Endothelial cell of umbilical vein (primary cell): Measurements from ENCODE around the gene EFCC1. TPM values are rescaled to one million over a fixed set of nuclear protein-coding genes. Genes with fewer than 3 reads are reported as not detected.

Experiments used
- BruUV-seq: library from RNA; stranded (reverse); fragments of 400-500 nt; replicated peaks from 2 replicates; lab custom pipeline; 2021; lab: Mats Ljungman, UMichigan
- CTCF ChIA-PET: fragments of 300-600, 350-600 bp; sonication (Branson Sonifier 250); formaldehyde crosslinking; loops from one replicate; lab custom pipeline; 2021; ENCODE audit warnings: antibody characterized with exemption, inconsistent platforms; lab: Charles Lee
- POLR2A ChIA-PET: fragments of 300-600, 350-600 bp; sonication (Branson Sonifier 250); formaldehyde crosslinking; loops from one replicate; lab custom pipeline; 2021; ENCODE audit warnings: antibody characterized with exemption, inconsistent platforms; lab: Charles Lee
- DNase-seq: peaks from one replicate; pipeline ENCODE4 v3.0.0-alpha.2; 2011; ENCODE audit warnings: low read depth, low spot score
- FAIRE-seq: peaks from 2 replicates; lab custom pipeline; 2011; peaks lifted over from hg19 to GRCh38; lab: Jason Lieb, UNC
- H2AFZ ChIP-seq: 2 replicates; pipeline ENCODE4 v1.6.0; 2012; ENCODE audit warnings: low read depth, low read length, control low read depth, inconsistent platforms
- H3K27ac ChIP-seq: 2 replicates; pipeline ENCODE4 v1.5.1; 2011; ENCODE audit warnings: low read depth, mild to moderate bottlenecking, control low read depth, low read length, moderate library complexity; ENCODE audit not compliant: insufficient read depth
- H3K27me3 ChIP-seq, 2 experiments: 2 replicates each; pipeline versions ENCODE4 v1.6.0 to v1.6.1; 2011; ENCODE audit warnings: low read length in 2 of 2, mixed read lengths in 1 of 2; ENCODE audit not compliant: control insufficient read depth in 2 of 2, insufficient read depth in 2 of 2
- H3K36me3 ChIP-seq, 2 experiments: 2 replicates in 1 of 2; 3 replicates in 1 of 2; pipeline ENCODE4 v1.5.1; 2011; ENCODE audit warnings: low read length in 2 of 2, mild to moderate bottlenecking in 1 of 2, moderate library complexity in 1 of 2; ENCODE audit not compliant: control insufficient read depth in 2 of 2, insufficient read depth in 2 of 2; ENCODE audit errors: extremely low read depth in 1 of 2
- H3K4me1 ChIP-seq: 3 replicates; pipeline ENCODE4 v1.5.1; 2011; ENCODE audit warnings: mild to moderate bottlenecking, low read length; ENCODE audit not compliant: control insufficient read depth, insufficient read depth; ENCODE audit errors: extremely low read depth
- H3K4me2 ChIP-seq: 2 replicates; pipeline ENCODE4 v1.6.1; 2011; ENCODE audit warnings: low read length, control low read depth, mixed read lengths; ENCODE audit not compliant: insufficient read depth
- H3K4me3 ChIP-seq, 3 experiments: fragments of 200-600 bp in 1 of 3; sonication (generic), shearing (Covaris generic) in 1 of 3; replicated peaks in 1 of 3; 2 replicates each; pipeline ENCODE4 v1.5.1; 2011 to 2016; ENCODE audit warnings: control low read depth in 3 of 3, low read length in 3 of 3, mild to moderate bottlenecking in 2 of 3, inconsistent platforms in 1 of 3, low read depth in 1 of 3, moderate library complexity in 1 of 3; ENCODE audit not compliant: insufficient read depth in 1 of 3
- H3K79me2 ChIP-seq: 2 replicates; pipeline ENCODE4 v1.6.0; 2012; ENCODE audit warnings: low read length, inconsistent platforms; ENCODE audit not compliant: control insufficient read depth, insufficient read depth
- H3K9ac ChIP-seq: replicated peaks from 2 replicates; pipeline ENCODE3; 2011; ENCODE audit warnings: low read length, control low read depth; ENCODE audit not compliant: insufficient read depth; ENCODE audit errors: extremely low read depth
- H3K9me1 ChIP-seq: replicated peaks from 3 replicates; pipeline ENCODE4 v1.6.0; 2011; ENCODE audit warnings: mild to moderate bottlenecking, low read length; ENCODE audit not compliant: control insufficient read depth, insufficient read depth; ENCODE audit errors: extremely low read depth
- H3K9me3 ChIP-seq: replicated peaks from 2 replicates; pipeline ENCODE4 v1.5.1; 2012; ENCODE audit warnings: low read length, inconsistent platforms; ENCODE audit not compliant: control insufficient read depth, insufficient read depth
- H4K20me1 ChIP-seq: replicated peaks from 2 replicates; pipeline ENCODE3; 2011; ENCODE audit warnings: mild to moderate bottlenecking, low read length; ENCODE audit not compliant: control insufficient read depth, insufficient read depth; ENCODE audit errors: extremely low read depth
- CTCF ChIP-seq, 2 donors: IDR thresholded peaks; 1 replicate in 1 of 2; 2 replicates in 1 of 2; pipeline ENCODE4 v1.5.1; 2011; ENCODE audit warnings: low read length in 2 of 2, mild to moderate bottlenecking in 2 of 2, moderate library complexity in 2 of 2, control low read depth in 1 of 2, inconsistent platforms in 1 of 2, low read depth in 1 of 2; ENCODE audit not compliant: insufficient read depth in 1 of 2; ENCODE audit errors: extremely low read depth in 1 of 2
- EZH2 ChIP-seq: IDR thresholded peaks from 2 replicates; pipeline ENCODE4 v1.6.1; 2012; ENCODE audit warnings: borderline replicate concordance, low read depth, mild to moderate bottlenecking, moderate library complexity, low read length, inconsistent platforms; ENCODE audit not compliant: severe bottlenecking
- FOS ChIP-seq: IDR thresholded peaks from 2 replicates; pipeline ENCODE4 v1.6.1; 2011; ENCODE audit warnings: mild to moderate bottlenecking, low read length, moderate library complexity, borderline replicate concordance; ENCODE audit not compliant: insufficient read depth
- GATA2 ChIP-seq: IDR thresholded peaks from 2 replicates; pipeline ENCODE4 v1.7.0; 2011; ENCODE audit warnings: low read depth, mild to moderate bottlenecking, moderate library complexity, mixed read lengths, low read length; ENCODE audit not compliant: insufficient read length, insufficient read depth
- JUN ChIP-seq: IDR thresholded peaks from 2 replicates; pipeline ENCODE4 v1.6.1; 2011; ENCODE audit warnings: borderline replicate concordance, low read depth; ENCODE audit not compliant: insufficient read length, insufficient read depth
- MAX ChIP-seq: IDR thresholded peaks from 2 replicates; pipeline ENCODE4 v1.6.1; 2011; ENCODE audit not compliant: insufficient read depth, insufficient read length
- MYC ChIP-seq: IDR thresholded peaks from one replicate; pipeline ENCODE4 v1.6.1; 2011; ENCODE audit warnings: mild to moderate bottlenecking, low read depth, low read length
- POLR2A ChIP-seq: IDR thresholded peaks from 2 replicates; pipeline ENCODE4 v1.6.1; 2012; ENCODE audit warnings: low read depth, mild to moderate bottlenecking, control low read depth, low read length
- POLR2AphosphoS5 ChIP-seq: IDR thresholded peaks from 2 replicates; pipeline ENCODE4 v1.6.1; 2012; ENCODE audit warnings: low read depth, mild to moderate bottlenecking, control low read depth, low read length, moderate library complexity; ENCODE audit not compliant: insufficient read depth
- dilution Hi-C: fragments of 300-500 bp; cut with MboI; formaldehyde crosslinking; loops from one replicate; pipeline ENCODE4 v1.15.0; 2019; ENCODE audit warnings: low sequenced_read_pairs; ENCODE audit not compliant: extremely low pct_ligation_motif_present
- intact Hi-C: fragments of 100-400 bp; cut with micrococcal nuclease; formaldehyde crosslinking; loops from one replicate; pipeline ENCODE4 v1.10.0; 2022
- polyA plus RNA-seq, 4 experiments: library from polyadenylated mRNA; depleted of rRNA in 3 of 4; stranded (reverse) in 3 of 4; unstranded in 1 of 4; fragments of >200 nt; gene quantifications; 2 replicates each; pipeline versions ENCODE4 v1.2.1 to v1.2.3, GENCODE V29; 2011 to 2012; ENCODE audit warnings: missing spikeins in 1 of 4
- total RNA-seq: library from RNA; stranded (reverse); gene quantifications from 2 replicates; pipeline ENCODE4 v1.2.3, GENCODE V29; 2021

The EFCC1 gene
- total and polyA plus RNA-seq, 2 donors (not counting 3 experiments of a cell fraction or from before 2014, with no cell fraction given), result 0.73 to 1.3 TPM

DNA sequence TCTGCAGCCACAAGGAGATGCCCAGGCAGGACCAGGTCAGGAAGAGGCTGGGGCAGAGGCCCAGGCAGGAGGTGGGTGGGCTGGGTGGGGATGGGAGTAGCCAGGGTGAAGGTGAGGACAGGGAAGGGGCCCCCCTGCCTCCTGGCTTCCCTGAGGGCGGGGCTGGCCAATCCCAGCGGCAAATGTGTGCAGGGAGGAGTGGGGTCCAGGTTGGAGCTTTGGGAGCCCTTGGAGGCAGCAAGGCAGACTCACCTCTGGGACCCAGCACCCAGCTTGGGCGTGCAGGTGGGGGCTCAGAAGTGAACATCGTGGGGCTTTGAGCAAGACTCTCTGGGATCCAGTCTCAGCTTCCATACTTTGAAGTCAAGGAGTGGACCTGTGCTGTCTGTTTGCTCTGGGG is 84.7 kb downstream of the EFCC1 start:
- no peaks in the 10 kb centered on the region for H4K20me1 ChIP-seq
- H3K27ac ChIP-seq, result no peak overlapping the region
- CTCF ChIA-PET, result interaction anchor here (2.6 to 4.0 kb wide), 2 partner anchors 32 to 116 kb away, joined by 11 to 24 read pairs; no protein-coding TSS in a partner anchor

More for the DNA sequence above, 84.7 kb downstream of the EFCC1 start:
- POLR2A ChIA-PET, result interaction anchor here (1.1 kb wide), 1 partner anchor 115 kb away, joined by 3 read pairs; no protein-coding TSS in a partner anchor
- Histone ChIP-seq H3K4me2 (no peak overlapping the region), H3K4me3 (no peak overlapping the region), H3K4me1 (peaks cover 3% of the 10 kb centered on the region), H3K79me2 (no peaks in the 10 kb centered on the region), H3K9me1 (no peaks in the 10 kb centered on the region), H3K9me3 (no peaks in the 10 kb centered on the region), H3K27me3 (no peaks in the 10 kb centered on the region), H2AFZ (no peak overlapping the region), H3K36me3 (no peaks in the 10 kb centered on the region), H3K9ac (no peak overlapping the region)
- no TSS peak for BruUV-seq
- DNase-seq, result no peak
- TF ChIP-seq EZH2, result no peak
- no peak for TF ChIP-seq MYC
- no peak for TF ChIP-seq CTCF (IDR thresholded peaks at IDR 0.05; ENCODE audit: extremely low read depth in 1 of 2, insufficient read depth in 1 of 2, low read depth in 1 of 2, low read length in 2 of 2)
- no peak for TF ChIP-seq POLR2A
- TF ChIP-seq POLR2AphosphoS5, result no peak
- TF ChIP-seq MAX, result no peak
- no peak for TF ChIP-seq JUN
- TF ChIP-seq FOS, result no peak
- TF ChIP-seq GATA2, result no peak
- intact Hi-C loops (loop anchor here (2.0 kb wide), 1 partner anchor 115 kb away; no protein-coding TSS in a partner anchor), dilution Hi-C loops (no loop called here)
- FAIRE-seq, result no peak
